IMR-90 (cell line): ENCODE measurements around the gene CHD9. TPM values are rescaled to one million over a fixed set of nuclear protein-coding genes. Genes with fewer than 3 reads are reported as not detected.

Experiments
- ATAC-seq: fragments of 200-7000 bp; cut with Tn5 transposase; 2 replicates; pipeline ENCODE4 v1.9.1; 2020; ENCODE audit warnings: low read depth, mild to moderate bottlenecking, moderate library complexity
- BruUV-seq: library from RNA; stranded (reverse); fragments of 400-500 nt; replicated peaks from 2 replicates; lab custom pipeline; 2021; lab: Mats Ljungman, UMichigan
- CTCF ChIA-PET: fragments of 300-600 bp; formaldehyde crosslinking; extraction: SDS; loops from one replicate; lab custom pipeline; 2021; ENCODE audit warnings: antibody characterized with exemption; lab: Yijun Ruan, JAX
- POLR2A ChIA-PET: fragments of 300-600 bp; sonication (Branson Sonifier 250); formaldehyde crosslinking; loops from one replicate; lab custom pipeline; 2022; ENCODE audit warnings: antibody characterized with exemption; ENCODE audit not compliant: unreplicated experiment; lab: Charles Lee
- DNase-seq: peaks from one replicate; pipeline ENCODE4 v3.0.0; 2013
- H2AFZ ChIP-seq: replicated peaks from 2 replicates; pipeline ENCODE3; 2013; ENCODE audit warnings: low read length, mild to moderate bottlenecking; ENCODE audit not compliant: poor library complexity
- H2AK5ac ChIP-seq: 2 replicates; pipeline ENCODE4 v1.6.1; 2013; ENCODE audit warnings: low read depth, low read length, inconsistent platforms
- H2AK9ac ChIP-seq: replicated peaks from 2 replicates; pipeline ENCODE3; 2013; ENCODE audit warnings: mild to moderate bottlenecking, low read depth, low read length, moderate library complexity; ENCODE audit not compliant: poor library complexity
- H2BK120ac ChIP-seq: 2 replicates; pipeline ENCODE4 v1.6.1; 2013; ENCODE audit warnings: low read depth, low read length, inconsistent platforms
- H2BK15ac ChIP-seq: 3 replicates; pipeline ENCODE4 v1.6.1; 2013; ENCODE audit warnings: low read depth, low read length, inconsistent platforms
- H2BK20ac ChIP-seq: 2 replicates; pipeline ENCODE4 v1.6.1; 2013; ENCODE audit warnings: low read depth, mild to moderate bottlenecking, inconsistent platforms, low read length, moderate library complexity
- H2BK5ac ChIP-seq: 2 replicates; pipeline ENCODE4 v1.6.1; 2013; ENCODE audit warnings: mild to moderate bottlenecking, low read depth, low read length, inconsistent platforms; ENCODE audit not compliant: poor library complexity, severe bottlenecking
- H3K14ac ChIP-seq: replicated peaks from 2 replicates; pipeline ENCODE4 v1.6.1; 2013; ENCODE audit warnings: low read depth, low read length, inconsistent platforms
- H3K18ac ChIP-seq: 2 replicates; pipeline ENCODE4 v1.6.1; 2013; ENCODE audit warnings: low read depth, low read length, control low read depth
- H3K23ac ChIP-seq: 2 replicates; pipeline ENCODE4 v1.6.1; 2013; ENCODE audit warnings: low read depth, low read length, inconsistent platforms
- H3K27ac ChIP-seq: 2 replicates; pipeline ENCODE4 v1.5.1; 2013; ENCODE audit warnings: mild to moderate bottlenecking, control low read depth, low read length; ENCODE audit not compliant: insufficient read depth
- H3K27me3 ChIP-seq: 2 replicates; pipeline ENCODE4 v1.6.1; 2013; ENCODE audit warnings: low read length; ENCODE audit not compliant: control insufficient read depth, insufficient read depth
- H3K36me3 ChIP-seq: 2 replicates; pipeline ENCODE4 v1.6.1; 2013; ENCODE audit warnings: low read length, mixed read lengths; ENCODE audit not compliant: control insufficient read depth, insufficient read depth
- H3K4ac ChIP-seq: 2 replicates; pipeline ENCODE4 v1.6.1; 2013; ENCODE audit warnings: low read depth, low read length, inconsistent platforms
- H3K4me1 ChIP-seq: 2 replicates; pipeline ENCODE4 v1.6.1; 2013; ENCODE audit warnings: low read length, mixed read lengths; ENCODE audit not compliant: control insufficient read depth, insufficient read depth
- H3K4me2 ChIP-seq: 2 replicates; pipeline ENCODE4 v1.6.1; 2013; ENCODE audit warnings: low read depth, mild to moderate bottlenecking, control low read depth, low read length, moderate library complexity
- H3K4me3 ChIP-seq: 2 replicates; pipeline ENCODE4 v1.5.1; 2013; ENCODE audit warnings: low read depth, mild to moderate bottlenecking, control low read depth, low read length, moderate library complexity; ENCODE audit not compliant: insufficient read depth
- H3K56ac ChIP-seq: 2 replicates; pipeline ENCODE4 v1.6.1; 2013; ENCODE audit warnings: low read length, inconsistent platforms; ENCODE audit not compliant: insufficient read depth; ENCODE audit errors: extremely low read depth
- H3K79me1 ChIP-seq, 2 experiments: 2 replicates each; pipeline ENCODE4 v1.6.1; 2013; ENCODE audit warnings: low read length in 2 of 2, inconsistent platforms in 1 of 2, low read depth in 1 of 2
- H3K9ac ChIP-seq: 2 replicates; pipeline ENCODE4 v1.6.1; 2013; ENCODE audit warnings: low read depth, low read length, control low read depth
- H3K9me1 ChIP-seq: 2 replicates; pipeline ENCODE4 v1.6.1; 2013; ENCODE audit warnings: low read length, inconsistent platforms; ENCODE audit not compliant: insufficient read depth
- H3K9me3 ChIP-seq: 2 replicates; pipeline ENCODE4 v1.6.1; 2013; ENCODE audit warnings: low read length; ENCODE audit not compliant: control insufficient read depth, insufficient read depth
- H4K20me1 ChIP-seq: 2 replicates; pipeline ENCODE4 v1.6.1; 2013; ENCODE audit warnings: low read length, inconsistent platforms; ENCODE audit not compliant: insufficient read depth
- H4K5ac ChIP-seq: 2 replicates; pipeline ENCODE4 v1.6.1; 2013; ENCODE audit warnings: mild to moderate bottlenecking, low read depth, low read length, control low read depth
- H4K8ac ChIP-seq, 2 experiments: 2 replicates each; pipeline ENCODE4 v1.6.1; 2013; ENCODE audit warnings: low read depth in 2 of 2, low read length in 2 of 2, control low read depth in 1 of 2, inconsistent platforms in 1 of 2
- H4K91ac ChIP-seq: 2 replicates; pipeline ENCODE4 v1.6.1; 2013; ENCODE audit warnings: low read depth, low read length, inconsistent platforms; ENCODE audit not compliant: insufficient read depth
- MAFK ChIP-seq: IDR thresholded peaks from 2 replicates; pipeline ENCODE4 v1.6.1; 2012; ENCODE audit warnings: low read depth, low read length, improper control_type of control experiment
- RAD21 ChIP-seq: IDR thresholded peaks from 2 replicates; pipeline ENCODE4 v1.6.1; 2012; ENCODE audit warnings: low read length, improper control_type of control experiment
- RCOR1 ChIP-seq: IDR thresholded peaks from 2 replicates; pipeline ENCODE4 v1.6.1; 2012; ENCODE audit warnings: mild to moderate bottlenecking, low read length, improper control_type of control experiment; ENCODE audit not compliant: insufficient replicate concordance
- SMC3 ChIP-seq: fragments of 150-350 bp; IDR thresholded peaks from 2 replicates; pipeline ENCODE4 v1.6.1; 2016; ENCODE audit warnings: low read depth, mild to moderate bottlenecking, antibody characterized with exemption, low read length, moderate library complexity
- WGBS, 2 experiments: methylation state at CpG; one replicate each; pipeline versions ENCODE4 v1.1.5 to v1.1.7; 2013; ENCODE audit warnings: missing lambda C conversion rate in 2 of 2; ENCODE audit not compliant: insufficient read length in 1 of 2; ENCODE audit errors: extremely low coverage in 2 of 2; 5-methylcytosine and 5-hydroxymethylcytosine counted together
- dilution Hi-C: fragments of 300-500 bp; cut with HindIII; formaldehyde crosslinking; loops from one replicate; pipeline ENCODE4 v1.14.3; 2018; ENCODE audit warnings: low sequenced_read_pairs; ENCODE audit not compliant: unreplicated experiment
- in situ Hi-C: fragments of 300-500 bp; cut with MboI; formaldehyde crosslinking; loops from 3 replicates; pipeline ENCODE4 v1.14.3; 2019; ENCODE audit warnings: low sequenced_read_pairs, inconsistent platforms, mixed read lengths
- intact Hi-C: fragments of 100-400 bp; cut with micrococcal nuclease; formaldehyde crosslinking; loops from 2 replicates; pipeline ENCODE4 v1.10.0; 2022
- polyA plus RNA-seq, 3 experiments: library from polyadenylated mRNA; depleted of rRNA; stranded (reverse); fragments of >200 nt; gene quantifications; 2 replicates each; pipeline ENCODE4 v1.2.3, GENCODE V29; 2012; ENCODE audit warnings: low replicate concordance in 1 of 3
- total RNA-seq: library from RNA; depleted of rRNA; stranded (reverse); fragments of >200 nt; gene quantifications from 2 replicates; pipeline ENCODE4 v1.2.3, GENCODE V29; 2012
- TF ChIP-seq, protein P1 (sequence below): fragments of 150-350 bp; IDR thresholded peaks from 2 replicates; pipeline ENCODE4 v1.6.1; 2016; ENCODE audit warnings: low read depth, mild to moderate bottlenecking, low read length, moderate library complexity, borderline replicate concordance
- TF ChIP-seq, protein P2 (sequence below): conservative IDR thresholded peaks from 2 replicates; pipeline ENCODE4 v1.5.1; 2012; ENCODE audit warnings: mild to moderate bottlenecking, low read depth, low read length, improper control_type of control experiment

The CHD9 gene
- total and polyA plus RNA-seq, 2 of the 4 experiments (the other 2 are of a cell fraction) = 9.1 to 48.8 TPM

DNA sequence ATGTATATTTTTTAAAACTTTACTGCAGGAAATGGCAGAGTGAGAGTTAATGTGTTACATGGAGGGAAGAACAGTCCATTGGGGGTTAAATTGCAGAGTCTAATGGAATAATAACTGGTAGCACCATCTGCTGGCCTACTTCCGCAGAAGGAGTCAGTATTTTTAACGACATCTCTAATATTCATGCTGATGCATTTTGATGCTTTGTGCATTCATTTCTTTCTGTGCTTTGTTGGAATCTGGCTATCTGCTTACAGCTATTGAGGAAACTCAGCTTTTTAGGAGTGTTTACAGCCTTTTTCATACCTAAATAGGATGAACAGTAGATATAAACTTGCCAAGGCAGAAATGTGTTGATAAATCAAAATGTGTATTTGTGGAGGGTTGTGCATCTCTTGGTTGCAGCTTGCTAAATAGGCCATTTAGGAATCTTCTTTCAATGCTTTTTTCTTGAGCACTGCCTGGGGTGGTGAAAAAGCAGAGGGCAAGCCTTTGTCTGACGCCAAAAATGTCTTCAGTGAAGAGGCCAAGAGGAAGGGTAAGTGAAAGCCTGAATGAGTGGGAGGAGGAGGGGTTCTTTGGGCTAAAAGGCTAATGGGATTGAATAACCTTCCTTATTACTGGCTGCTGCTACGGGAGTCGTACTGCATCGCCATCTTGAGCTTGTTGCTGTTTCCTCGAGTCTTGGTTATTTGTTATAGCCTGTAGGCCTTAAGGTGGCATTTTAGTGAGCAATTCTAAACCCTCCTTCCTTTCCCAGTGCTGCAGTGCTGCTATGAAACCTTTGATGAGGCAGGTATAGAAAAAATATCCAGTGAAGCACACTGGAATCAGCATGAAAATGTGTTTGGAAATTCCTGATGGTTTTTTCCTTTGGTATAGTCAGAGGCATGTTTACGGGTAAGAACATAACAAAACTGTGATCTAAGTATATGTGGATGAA is 153.3 kb downstream of the CHD9 start:
- H2AK5ac ChIP-seq = peak overlapping the region; percentile 28; the same call in 1 of the 2 replicates
- POLR2A ChIA-PET = interaction anchor here (0.6 kb wide), 1 partner anchor 23 kb away, joined by 3 read pairs; no protein-coding TSS in a partner anchor
- H3K4me3 ChIP-seq = peak overlapping the region; percentile 88
- H3K27me3 ChIP-seq = no peaks in the 10 kb centered on the region
- H3K9me1 ChIP-seq = 0 out of 2 replicates have a peak, but pooled peaks cover 1% of the 10 kb centered on the region
- 0% methylated on average over 1 of the region's 8 CpGs; no CpG with 5 or more reads in 1 of the 2 experiments for WGBS, 2 experiments
- H2BK20ac ChIP-seq = peak overlapping the region; percentile 37; the same call in 1 of the 2 replicates
- peak overlapping the region; percentile 92 for H2BK5ac ChIP-seq
- H3K27ac ChIP-seq = peak overlapping the region; percentile 92
- peak overlapping the region; percentile 94 for H3K9ac ChIP-seq
- peaks cover 2% of the 10 kb centered on the region; the same call in 1 of the 2 replicates for H3K36me3 ChIP-seq
- H2AK9ac ChIP-seq = no peak overlapping the region
- DNase-seq (peak; percentile 83), ATAC-seq (peak; percentile 91)
- in situ Hi-C loops (no loop called here), intact Hi-C loops (loop anchor here (1.0 kb wide), 2 partner anchors 78 to 153 kb away; no protein-coding TSS in a partner anchor), dilution Hi-C loops (no loop called here)
- peak overlapping the region; percentile 99 for H3K4me2 ChIP-seq
- peak overlapping the region; percentile 10 to 98 for H4K8ac ChIP-seq
- peaks cover under 1 to 17% of the 10 kb centered on the region in 2 experiments; a peak in 2 of 4 replicates for H3K79me1 ChIP-seq
- no peaks in the 10 kb centered on the region for H3K9me3 ChIP-seq
- no peaks in the 10 kb centered on the region; the same call in 1 of the 2 replicates for H3K4me1 ChIP-seq
- peak overlapping the region; percentile 96 for H3K14ac ChIP-seq
- CTCF ChIA-PET = interaction anchor here (0.5 to 2.4 kb wide), 10 partner anchors 10 to 267 kb away, joined by 3 to 16 read pairs (median 4); partner anchors contain the start of gene CHD9
- peaks cover 6% of the 10 kb centered on the region; the same call in 1 of the 2 replicates for H4K20me1 ChIP-seq
- TF ChIP-seq MAFK (no peak), RAD21 (peak; percentile 64), SMC3 (peak; percentile 68), RCOR1 (no peak)
- TF ChIP-seq, protein P1, sequence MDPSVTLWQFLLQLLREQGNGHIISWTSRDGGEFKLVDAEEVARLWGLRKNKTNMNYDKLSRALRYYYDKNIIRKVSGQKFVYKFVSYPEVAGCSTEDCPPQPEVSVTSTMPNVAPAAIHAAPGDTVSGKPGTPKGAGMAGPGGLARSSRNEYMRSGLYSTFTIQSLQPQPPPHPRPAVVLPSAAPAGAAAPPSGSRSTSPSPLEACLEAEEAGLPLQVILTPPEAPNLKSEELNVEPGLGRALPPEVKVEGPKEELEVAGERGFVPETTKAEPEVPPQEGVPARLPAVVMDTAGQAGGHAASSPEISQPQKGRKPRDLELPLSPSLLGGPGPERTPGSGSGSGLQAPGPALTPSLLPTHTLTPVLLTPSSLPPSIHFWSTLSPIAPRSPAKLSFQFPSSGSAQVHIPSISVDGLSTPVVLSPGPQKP = no peak
- TF ChIP-seq, protein P2, sequence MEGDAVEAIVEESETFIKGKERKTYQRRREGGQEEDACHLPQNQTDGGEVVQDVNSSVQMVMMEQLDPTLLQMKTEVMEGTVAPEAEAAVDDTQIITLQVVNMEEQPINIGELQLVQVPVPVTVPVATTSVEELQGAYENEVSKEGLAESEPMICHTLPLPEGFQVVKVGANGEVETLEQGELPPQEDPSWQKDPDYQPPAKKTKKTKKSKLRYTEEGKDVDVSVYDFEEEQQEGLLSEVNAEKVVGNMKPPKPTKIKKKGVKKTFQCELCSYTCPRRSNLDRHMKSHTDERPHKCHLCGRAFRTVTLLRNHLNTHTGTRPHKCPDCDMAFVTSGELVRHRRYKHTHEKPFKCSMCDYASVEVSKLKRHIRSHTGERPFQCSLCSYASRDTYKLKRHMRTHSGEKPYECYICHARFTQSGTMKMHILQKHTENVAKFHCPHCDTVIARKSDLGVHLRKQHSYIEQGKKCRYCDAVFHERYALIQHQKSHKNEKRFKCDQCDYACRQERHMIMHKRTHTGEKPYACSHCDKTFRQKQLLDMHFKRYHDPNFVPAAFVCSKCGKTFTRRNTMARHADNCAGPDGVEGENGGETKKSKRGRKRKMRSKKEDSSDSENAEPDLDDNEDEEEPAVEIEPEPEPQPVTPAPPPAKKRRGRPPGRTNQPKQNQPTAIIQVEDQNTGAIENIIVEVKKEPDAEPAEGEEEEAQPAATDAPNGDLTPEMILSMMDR = peak; percentile 72
- H4K5ac ChIP-seq = peak overlapping the region; percentile 95
- H3K23ac ChIP-seq = peak overlapping the region; percentile 94
- no TSS peak for BruUV-seq
- peak overlapping the region; percentile 70 for H4K91ac ChIP-seq
- H2BK15ac ChIP-seq = peak overlapping the region; percentile 9; the same call in 1 of the 3 replicates
- H2BK120ac ChIP-seq = peak overlapping the region; percentile 81
- peak overlapping the region; percentile 54 for H2AFZ ChIP-seq
- peak overlapping the region; percentile 87 for H3K56ac ChIP-seq
- H3K18ac ChIP-seq = peak overlapping the region; percentile 99
- H3K4ac ChIP-seq = peak overlapping the region; percentile 85
